Naive thymus-derived CD4-positive, alpha-beta T cell (primary cell): ENCODE results near the gene EXOC2. TPM values are rescaled to one million over a fixed set of nuclear protein-coding genes. Genes with fewer than 3 reads are reported as not detected.
A peak's percentile ranks its signal among the peaks of the same experiment; 100 is the strongest.

Source experiments
- ATAC-seq: fragments of 150-1000 bp; cut with Tn5 transposase; 2 replicates; pipeline ENCODE4 v1.10.0; 2021; ENCODE audit warnings: mild to moderate bottlenecking, moderate library complexity
- CTCF ChIA-PET: fragments of 350-600 bp; sonication (Branson Sonifier 250); formaldehyde crosslinking; loops from one replicate; lab custom pipeline; 2021; ENCODE audit warnings: antibody characterized with exemption; lab: Charles Lee
- POLR2A ChIA-PET: fragments of 350-600 bp; sonication (Branson Sonifier 250); formaldehyde crosslinking; loops from one replicate; lab custom pipeline; 2021; ENCODE audit warnings: antibody characterized with exemption, inconsistent platforms; lab: Charles Lee
- DNase-seq, 9 donors: peaks; one replicate each; pipeline versions ENCODE4 v3.0.0 to v3.0.0-alpha.2; 2020 to 2022; ENCODE audit warnings: mixed read lengths in 1 of 9
- H3K27ac ChIP-seq: one replicate; pipeline ENCODE4 v1.7.0; 2013; ENCODE audit warnings: mild to moderate bottlenecking, low read depth, low read length, moderate library complexity
- H3K27me3 ChIP-seq, 2 donors: one replicate each; pipeline ENCODE4 v1.7.0; 2013; ENCODE audit warnings: low read length in 2 of 2, mild to moderate bottlenecking in 2 of 2, moderate library complexity in 2 of 2; ENCODE audit not compliant: control insufficient read depth in 2 of 2, insufficient read depth in 2 of 2
- H3K36me3 ChIP-seq, 3 experiments: 1 replicate in 2 of 3; 2 replicates in 1 of 3; pipeline ENCODE4 v1.7.0; 2013; ENCODE audit warnings: low read length in 3 of 3, mild to moderate bottlenecking in 3 of 3, moderate library complexity in 1 of 3; ENCODE audit not compliant: insufficient read depth in 3 of 3, control insufficient read depth in 2 of 3
- H3K4me1 ChIP-seq, 2 donors: one replicate each; pipeline ENCODE4 v1.7.0; 2013; ENCODE audit warnings: low read length in 2 of 2, mild to moderate bottlenecking in 2 of 2, moderate library complexity in 1 of 2; ENCODE audit not compliant: control insufficient read depth in 2 of 2, insufficient read depth in 2 of 2
- H3K4me3 ChIP-seq: 2 replicates; pipeline ENCODE4 v1.7.0; 2013; ENCODE audit warnings: mild to moderate bottlenecking, low read length
- H3K9me3 ChIP-seq, 3 experiments: 1 replicate in 2 of 3; 2 replicates in 1 of 3; pipeline ENCODE4 v1.7.0; 2013; ENCODE audit warnings: low read length in 3 of 3; ENCODE audit not compliant: control insufficient read depth in 2 of 3
- H3K27ac Mint-ChIP-seq, 9 donors: one replicate each; pipeline ENCODE4 v1.8.0; 2020 to 2022; ENCODE audit warnings: mixed read lengths in 9 of 9, mild to moderate bottlenecking in 8 of 9, moderate library complexity in 5 of 9, inconsistent platforms in 2 of 9
- H3K27me3 Mint-ChIP-seq, 5 donors: one replicate each; pipeline ENCODE4 v1.8.0; 2021 to 2022; ENCODE audit warnings: mixed read lengths in 5 of 5, mild to moderate bottlenecking in 1 of 5
- H3K36me3 Mint-ChIP-seq, 5 donors: one replicate each; pipeline ENCODE4 v1.8.0; 2020 to 2022; ENCODE audit warnings: mixed read lengths in 5 of 5, mild to moderate bottlenecking in 3 of 5, inconsistent platforms in 1 of 5
- H3K4me1 Mint-ChIP-seq, 7 donors: one replicate each; pipeline ENCODE4 v1.8.0; 2020 to 2022; ENCODE audit warnings: mixed read lengths in 7 of 7, mild to moderate bottlenecking in 3 of 7, inconsistent platforms in 1 of 7
- H3K4me3 Mint-ChIP-seq, 10 donors: one replicate each; pipeline ENCODE4 v1.8.0; 2020 to 2022; ENCODE audit warnings: mild to moderate bottlenecking in 10 of 10, mixed read lengths in 10 of 10, moderate library complexity in 6 of 10, inconsistent platforms in 2 of 10
- H3K9me3 Mint-ChIP-seq, 11 donors: one replicate each; pipeline ENCODE4 v1.8.0; 2020 to 2022; ENCODE audit warnings: mixed read lengths in 11 of 11, mild to moderate bottlenecking in 4 of 11, inconsistent platforms in 1 of 11, moderate library complexity in 1 of 11
- intact Hi-C, 2 donors: fragments of 100-400 bp; cut with micrococcal nuclease; formaldehyde crosslinking; loops; one replicate each; pipeline ENCODE4 v1.15.1; 2023
- polyA plus RNA-seq, 2 donors: library from polyadenylated mRNA; unstranded; fragments of 300-500 nt; fragmentation: Illumina TruSeq; gene quantifications; one replicate each; pipeline ENCODE4 v1.2.3, GENCODE V29; 2021
- total RNA-seq, 6 experiments: library from RNA in 5 of 6; stranded (reverse) in 5 of 6; gene quantifications; 1 replicate in 5 of 6; 2 replicates in 1 of 6; pipeline ENCODE4 v1.2.3 and lab custom pipeline; 2021 to 2026

EXOC2 gene
- total and polyA plus RNA-seq, 7 experiments from 2014 or later, result 26.7 to 45.4 (median 38.8) TPM

- POLR2A ChIA-PET, result no interaction called here
- intact Hi-C loops, result no loop called here
- Histone ChIP-seq H3K27ac (no peak overlapping the region), H3K27me3 (no peaks in the 10 kb centered on the region), H3K4me3 (no peak overlapping the region), H3K4me1 (peaks cover 0 to 8% of the 10 kb centered on the region in 2 donors), H3K36me3 (no peaks in the 10 kb centered on the region), H3K9me3 (no peaks in the 10 kb centered on the region)
- Mint-ChIP-seq H3K36me3 (peaks cover 5 to 32% (median 16%) of the 10 kb centered on the region in 5 donors), H3K4me3 (no peak overlapping the region), H3K27me3 (no peaks in the 10 kb centered on the region), H3K4me1 (peaks cover 38 to 60% (median 47%) of the 10 kb centered on the region in 7 donors), H3K27ac (no peak overlapping the region), H3K9me3 (no peaks in the 10 kb centered on the region)
- DNase-seq (no peak), ATAC-seq (no peak)
- CTCF ChIA-PET, result no interaction called here
Measured at GRCh38 chr6:678520-678919, 14.4 kb downstream of the EXOC2 start.

DNA sequence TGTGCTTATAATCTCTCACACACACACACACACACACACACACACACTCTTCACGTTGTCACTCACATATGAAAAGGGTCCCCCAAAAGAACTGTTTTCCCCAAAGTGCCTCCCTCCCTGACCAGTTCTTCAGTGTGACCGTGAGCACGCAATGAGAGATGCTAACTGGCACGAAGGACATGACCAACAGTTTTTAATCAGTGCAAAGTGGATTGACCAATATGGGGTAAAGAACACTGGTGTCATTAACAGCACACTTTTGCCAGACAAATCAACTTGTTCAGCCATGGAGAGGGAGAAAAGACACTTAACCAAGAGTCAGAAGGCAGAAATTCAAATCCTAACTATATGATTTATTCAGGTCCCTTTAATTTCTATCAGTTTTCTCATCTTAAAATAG, 15.0 kb downstream of the EXOC2 start:
- no peak overlapping the region for H3K4me3 ChIP-seq
- H3K9me3 Mint-ChIP-seq, result no peaks in the 10 kb centered on the region
- no peak for ATAC-seq
- no peak overlapping the region for H3K27ac Mint-ChIP-seq
- H3K36me3 ChIP-seq, result no peaks in the 10 kb centered on the region
- no peaks in the 10 kb centered on the region for H3K27me3 Mint-ChIP-seq
- H3K4me1 Mint-ChIP-seq, result peaks cover 35 to 54% (median 41%) of the 10 kb centered on the region in 7 donors
- intact Hi-C loops, result no loop called here
- no peak overlapping the region for H3K4me3 Mint-ChIP-seq
- H3K4me1 ChIP-seq, result peaks cover 0 to 5% of the 10 kb centered on the region in 2 donors
- POLR2A ChIA-PET, result no interaction called here
- H3K27me3 ChIP-seq, result no peaks in the 10 kb centered on the region
- DNase-seq, result no peak
- peaks cover 4 to 31% (median 16%) of the 10 kb centered on the region in 5 donors for H3K36me3 Mint-ChIP-seq
- H3K9me3 ChIP-seq, result no peaks in the 10 kb centered on the region
- no peak overlapping the region for H3K27ac ChIP-seq
- CTCF ChIA-PET, result no interaction called here

GRCh38 chr6:674956-675355, 18.0 kb downstream of the EXOC2 start:
- Mint-ChIP-seq H3K36me3 (peaks cover 5 to 27% (median 26%) of the 10 kb centered on the region in 5 donors), H3K9me3 (peaks cover 0 to 9% (median 0%) of the 10 kb centered on the region in 11 donors), H3K4me3 (no peak overlapping the region), H3K27ac (peak overlapping the region in 1 of 9 donors; percentile 32), H3K4me1 (peaks cover 17 to 41% (median 25%) of the 10 kb centered on the region in 7 donors), H3K27me3 (no peaks in the 10 kb centered on the region)
- DNase-seq, result no peak
- POLR2A ChIA-PET, result no interaction called here
- Histone ChIP-seq H3K36me3 (no peaks in the 10 kb centered on the region), H3K4me1 (no peaks in the 10 kb centered on the region), H3K4me3 (no peak overlapping the region), H3K27ac (no peak overlapping the region), H3K9me3 (no peaks in the 10 kb centered on the region), H3K27me3 (no peaks in the 10 kb centered on the region)
- no peak for ATAC-seq
- intact Hi-C loops, result no loop called here
- CTCF ChIA-PET, result interaction anchor here (0.8 kb wide), 1 partner anchor 9 kb away, joined by 3 read pairs; no protein-coding TSS in a partner anchor

DNA sequence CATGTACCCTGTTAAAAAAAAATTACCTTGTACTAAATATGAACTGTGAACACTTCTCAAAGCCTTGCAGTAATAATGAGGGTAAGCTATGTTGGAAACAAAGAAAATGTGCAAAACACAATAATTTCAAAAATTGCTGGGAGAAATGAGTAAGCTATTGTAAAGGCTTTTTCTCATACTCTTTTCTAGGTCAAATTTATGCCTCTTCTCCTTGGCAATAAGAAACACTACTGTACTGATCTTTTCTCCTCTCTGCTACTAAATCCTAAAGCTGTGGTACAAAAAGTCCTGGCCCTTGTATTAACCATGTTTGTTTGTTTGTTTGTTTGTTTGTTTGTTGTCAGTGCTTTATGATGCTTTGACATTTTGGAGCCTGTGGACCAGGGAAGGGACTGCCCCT, 18.5 kb downstream of the EXOC2 start:
- Histone ChIP-seq H3K36me3 (peaks cover 0 to 5% (median 0%) of the 10 kb centered on the region in 3 experiments), H3K4me3 (no peak overlapping the region), H3K27ac (no peak overlapping the region), H3K27me3 (no peaks in the 10 kb centered on the region), H3K4me1 (no peaks in the 10 kb centered on the region), H3K9me3 (no peaks in the 10 kb centered on the region)
- H3K9me3 Mint-ChIP-seq, result peaks cover 0 to 9% (median 0%) of the 10 kb centered on the region in 11 donors
- no peak for DNase-seq
- H3K4me1 Mint-ChIP-seq, result peaks cover 13 to 36% (median 23%) of the 10 kb centered on the region in 7 donors
- H3K27ac Mint-ChIP-seq, result peak overlapping the region in 1 of 9 donors; percentile 32
- no peak overlapping the region for H3K4me3 Mint-ChIP-seq
- intact Hi-C loops, result no loop called here
- no peak for ATAC-seq
- ChIA-PET POLR2A (no interaction called here), CTCF (interaction anchor here (0.6 to 0.8 kb wide), 4 partner anchors 9 to 290 kb away, joined by 3 to 4 read pairs (median 3); no protein-coding TSS in a partner anchor)
- peaks cover 5 to 30% (median 26%) of the 10 kb centered on the region in 5 donors for H3K36me3 Mint-ChIP-seq
- no peaks in the 10 kb centered on the region for H3K27me3 Mint-ChIP-seq

- Mint-ChIP-seq H3K36me3 (peaks cover 14 to 44% (median 39%) of the 10 kb centered on the region in 5 donors), H3K27ac (no peak overlapping the region), H3K4me1 (peaks cover 29 to 57% (median 46%) of the 10 kb centered on the region in 7 donors), H3K9me3 (peaks cover 0 to 24% (median 9%) of the 10 kb centered on the region in 11 donors), H3K4me3 (peak overlapping the region in 3 of 10 donors; percentile 4 to 33 (median 15)), H3K27me3 (no peaks in the 10 kb centered on the region)
- intact Hi-C loops, result no loop called here
- Histone ChIP-seq H3K27ac (no peak overlapping the region), H3K4me1 (peaks cover 2 to 6% of the 10 kb centered on the region in 2 donors), H3K36me3 (peaks cover 0 to 8% (median 0%) of the 10 kb centered on the region in 3 experiments), H3K27me3 (no peaks in the 10 kb centered on the region), H3K9me3 (no peaks in the 10 kb centered on the region), H3K4me3 (no peak overlapping the region)
- CTCF ChIA-PET, result no interaction called here
- DNase-seq, result no peak
- POLR2A ChIA-PET, result no interaction called here
- ATAC-seq, result no peak
Measured at GRCh38 chr6:667253-667927, 25.5 kb downstream of the EXOC2 start.

DNA sequence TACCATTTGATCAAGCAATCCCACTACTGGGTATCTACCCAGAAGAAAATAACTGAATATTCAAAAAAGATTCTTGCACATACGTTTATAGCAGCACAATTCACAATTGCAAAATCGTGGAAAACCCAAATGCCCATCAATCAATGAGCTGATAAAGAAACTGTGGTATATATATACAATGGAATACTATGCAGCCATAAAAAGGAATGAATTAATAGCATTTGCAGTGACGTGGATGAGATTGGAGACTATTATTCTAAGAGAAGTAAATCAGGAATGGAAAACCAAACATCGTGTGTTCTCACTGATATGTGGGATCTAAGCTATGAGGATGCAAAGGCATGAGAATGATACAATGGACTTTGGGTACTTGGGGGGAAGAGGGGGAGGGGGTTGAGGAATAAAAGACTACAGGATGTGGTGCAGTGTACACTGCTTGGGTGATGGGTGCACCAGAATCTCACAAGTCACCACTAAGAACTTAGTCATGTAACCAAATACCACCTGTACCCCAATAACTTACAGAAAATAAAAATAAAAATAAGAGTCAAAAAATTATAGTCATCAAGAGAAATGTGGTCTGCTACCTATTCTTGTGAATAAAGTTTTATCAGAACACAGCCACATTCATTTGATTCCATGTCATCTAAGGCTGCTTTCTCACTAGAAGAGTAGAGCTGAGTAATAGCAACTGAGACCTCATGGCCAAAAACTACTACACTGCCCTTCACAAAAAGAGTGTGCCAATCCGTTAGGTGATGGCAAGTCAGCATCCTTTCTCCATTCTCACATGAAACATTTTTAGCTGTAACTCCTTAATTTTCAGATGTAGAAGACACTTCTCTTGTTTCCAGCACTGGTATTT, 27.3 kb downstream of the EXOC2 start:
- no peaks in the 10 kb centered on the region for H3K9me3 ChIP-seq
- CTCF ChIA-PET, result no interaction called here
- peaks cover 0 to 8% (median 0%) of the 10 kb centered on the region in 3 experiments for H3K36me3 ChIP-seq
- peaks cover 0 to 21% (median 9%) of the 10 kb centered on the region in 11 donors for H3K9me3 Mint-ChIP-seq
- no peak overlapping the region for H3K27ac ChIP-seq
- no peaks in the 10 kb centered on the region for H3K27me3 ChIP-seq
- H3K4me3 Mint-ChIP-seq, result no peak overlapping the region
- peaks cover 42 to 68% (median 57%) of the 10 kb centered on the region in 7 donors for H3K4me1 Mint-ChIP-seq
- H3K27ac Mint-ChIP-seq, result no peak overlapping the region
- DNase-seq (no peak), ATAC-seq (no peak)
- no peaks in the 10 kb centered on the region for H3K27me3 Mint-ChIP-seq
- POLR2A ChIA-PET, result interaction anchor here (0.8 kb wide), 1 partner anchor 324 kb away, joined by 3 read pairs; no protein-coding TSS in a partner anchor
- peaks cover 6 to 18% of the 10 kb centered on the region in 2 donors for H3K4me1 ChIP-seq
- H3K36me3 Mint-ChIP-seq, result peaks cover 10 to 37% (median 32%) of the 10 kb centered on the region in 5 donors
- no peak overlapping the region for H3K4me3 ChIP-seq
- intact Hi-C loops, result no loop called here
